ENCODE results near the gene RETN.

DNA sequence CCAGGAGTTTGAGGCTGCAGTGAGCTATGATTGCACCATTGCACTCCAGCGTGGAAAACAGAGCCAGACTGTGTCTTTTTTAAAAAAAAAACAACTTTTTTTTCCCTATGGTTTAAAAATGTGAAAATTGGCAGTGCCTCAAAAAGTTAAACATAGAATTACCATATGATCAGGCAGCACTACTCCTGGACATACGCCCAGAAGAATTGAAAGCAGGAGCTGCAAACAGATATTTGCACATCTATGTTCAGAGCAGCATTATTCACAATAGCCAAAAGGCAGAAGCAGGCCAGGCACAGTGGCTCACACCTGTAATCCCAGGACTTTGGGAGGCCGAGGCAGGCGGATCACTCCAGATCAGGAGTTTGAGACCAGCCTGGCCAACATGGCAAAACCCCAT is 3.8 kb upstream of the RETN start:
- no peak for TF ChIP-seq EP300 (IDR thresholded peaks at IDR 0.05)
- no peak for TF ChIP-seq CTCF (IDR thresholded peaks at IDR 0.05)

All from gastroesophageal sphincter (tissue), 3 donors.